T-helper 1 cell treated with Interleukin-12 subunit alpha and Interleukin-12 subunit beta and Interleukin-4 antibody, amounts not matched to agents 30 ng/mL and 1 ng/mL, for 36 hours (primary cell): ENCODE data around the gene POU3F1. TPM values are rescaled to one million over a fixed set of nuclear protein-coding genes. Genes with fewer than 3 reads are reported as not detected.

ENCODE experiments used
- intact Hi-C: fragments of 100-400 bp; cut with micrococcal nuclease; formaldehyde crosslinking; loops from one replicate; pipeline ENCODE4 v1.15.1; 2024
- total RNA-seq: library from RNA; stranded (reverse); gene quantifications from 2 replicates; pipeline ENCODE4 v1.2.3, GENCODE V29; 2022

Gene POU3F1
- total RNA-seq, result 0.17 and 0.22 TPM in 2 replicates

- intact Hi-C loops, result no loop called here
Observed at GRCh38 chr1:38046333-38046883, at the start of gene POU3F1. POU3F1 (minus strand) TSS chr1:38046793; CDS start chr1:38046743, 50 bp downstream.

GRCh38 chr1:38095454-38095931, 48.9 kb upstream of the POU3F1 start:
- intact Hi-C loops, result no loop called here

GRCh38 chr1:38094711-38095290, 48.2 kb upstream of the POU3F1 start:
- intact Hi-C loops, result no loop called here

- intact Hi-C loops, result no loop called here
Observed at GRCh38 chr1:38093569-38094520, 47.3 kb upstream of the POU3F1 start.

- intact Hi-C loops, result no loop called here
Observed at GRCh38 chr1:38092256-38092655, 45.7 kb upstream of the POU3F1 start.

- intact Hi-C loops, result no loop called here
Observed at GRCh38 chr1:38090796-38091195, 44.2 kb upstream of the POU3F1 start.

- intact Hi-C loops, result no loop called here
Observed at GRCh38 chr1:38089712-38090360, 43.2 kb upstream of the POU3F1 start.

GRCh38 chr1:38088791-38089190, 42.2 kb upstream of the POU3F1 start:
- intact Hi-C loops, result no loop called here

GRCh38 chr1:38088366-38088765, 41.8 kb upstream of the POU3F1 start:
- intact Hi-C loops, result no loop called here

GRCh38 chr1:38087676-38088075, 41.1 kb upstream of the POU3F1 start:
- intact Hi-C loops, result no loop called here

GRCh38 chr1:38085666-38086330, 39.2 kb upstream of the POU3F1 start:
- intact Hi-C loops, result no loop called here

GRCh38 chr1:38084700-38085099, 38.1 kb upstream of the POU3F1 start:
- intact Hi-C loops, result no loop called here

- intact Hi-C loops, result no loop called here
Observed at GRCh38 chr1:38084113-38084512, 37.5 kb upstream of the POU3F1 start.

- intact Hi-C loops, result no loop called here
Observed at GRCh38 chr1:38083541-38083940, 36.9 kb upstream of the POU3F1 start.

- intact Hi-C loops, result no loop called here
Observed at GRCh38 chr1:38082769-38083263, 36.2 kb upstream of the POU3F1 start.

GRCh38 chr1:38079019-38079418, 32.4 kb upstream of the POU3F1 start:
- intact Hi-C loops, result no loop called here

GRCh38 chr1:38077523-38078147, 31.0 kb upstream of the POU3F1 start:
- intact Hi-C loops, result no loop called here

- intact Hi-C loops, result no loop called here
Observed at GRCh38 chr1:38076455-38076854, 29.9 kb upstream of the POU3F1 start.

GRCh38 chr1:38076038-38076437, 29.4 kb upstream of the POU3F1 start:
- intact Hi-C loops, result no loop called here

GRCh38 chr1:38075191-38075590, 28.6 kb upstream of the POU3F1 start:
- intact Hi-C loops, result no loop called here

- intact Hi-C loops, result no loop called here
Observed at GRCh38 chr1:38074302-38074677, 27.7 kb upstream of the POU3F1 start.
